HG03095 (cell line): ENCODE data around the gene GCFC2.
"Not testable (repeated sequence)": the region's sequence is repeated elsewhere in the genome, so short reads cannot be mapped to it uniquely, and the experiment has no call there.

ENCODE experiments used
- ATAC-seq: cut with Tn5 transposase; IDR thresholded peaks from one replicate; pipeline ENCODE4 v1.9.1; 2021; ENCODE audit warnings: moderate library complexity; ENCODE audit not compliant: unreplicated experiment

GCFC2 gene

GRCh38 chr2:75710577-75711253 is at the start of gene GCFC2:
TSS of gene GCFC2 (minus strand) at chr2:75710915. CDS start at chr2:75710855, 60 bp downstream.
- ATAC-seq = peak; percentile 94

GRCh38 chr2:75752828-75753227 is 42.1 kb upstream of the GCFC2 start:
- ATAC-seq = no peak

- ATAC-seq = no peak
Observed at GRCh38 chr2:75751824-75752468, 41.2 kb upstream of the GCFC2 start.

- ATAC-seq = peak; percentile 72
Observed at GRCh38 chr2:75751360-75751759, 40.6 kb upstream of the GCFC2 start.

GRCh38 chr2:75737961-75738360 is 27.2 kb upstream of the GCFC2 start:
- ATAC-seq = no peak

GRCh38 chr2:75736276-75736675 is 25.6 kb upstream of the GCFC2 start:
- ATAC-seq = no peak

- ATAC-seq = no peak
Observed at GRCh38 chr2:75729861-75730260, 19.1 kb upstream of the GCFC2 start.

GRCh38 chr2:75728614-75729419 is 18.1 kb upstream of the GCFC2 start:
- ATAC-seq = no peak

- ATAC-seq = no peak
Observed at GRCh38 chr2:75722687-75723086, 12.0 kb upstream of the GCFC2 start.

- no peak for ATAC-seq
Observed at GRCh38 chr2:75720525-75720924, 9.8 kb upstream of the GCFC2 start.

- no peak for ATAC-seq
Observed at GRCh38 chr2:75719616-75720015, 8.9 kb upstream of the GCFC2 start.

- ATAC-seq = no peak
Observed at GRCh38 chr2:75716406-75716805, 5.7 kb upstream of the GCFC2 start.

- not testable (repeated sequence) for ATAC-seq
Observed at GRCh38 chr2:75711590-75711989, 875 bp upstream of the GCFC2 start.

- no peak for ATAC-seq
Observed at GRCh38 chr2:75710220-75710576, 517 bp downstream of the GCFC2 start.

GRCh38 chr2:75709297-75709696 is 1.4 kb downstream of the GCFC2 start:
- no peak for ATAC-seq

GRCh38 chr2:75707901-75708300 is 2.8 kb downstream of the GCFC2 start:
- no peak for ATAC-seq

GRCh38 chr2:75705921-75706320 is 4.8 kb downstream of the GCFC2 start:
- ATAC-seq = no peak

GRCh38 chr2:75703589-75704287 is 7.0 kb downstream of the GCFC2 start:
- no peak for ATAC-seq

- ATAC-seq = no peak
Observed at GRCh38 chr2:75702593-75702992, 8.1 kb downstream of the GCFC2 start.

GRCh38 chr2:75698918-75699317 is 11.8 kb downstream of the GCFC2 start:
- ATAC-seq = no peak

- no peak for ATAC-seq
Observed at GRCh38 chr2:75688196-75688595, 22.5 kb downstream of the GCFC2 start.
